ENCODE measurements around the gene CFAP54.
A peak's percentile ranks its signal among the peaks of the same experiment; 100 is the strongest.
"Not testable (repeated sequence)": the region's sequence is repeated elsewhere in the genome, so short reads cannot be mapped to it uniquely, and the experiment has no call there.

The CFAP54 gene
- 0.62 to 1.9 reads per million in 2 donors for total RNA-seq

DNA sequence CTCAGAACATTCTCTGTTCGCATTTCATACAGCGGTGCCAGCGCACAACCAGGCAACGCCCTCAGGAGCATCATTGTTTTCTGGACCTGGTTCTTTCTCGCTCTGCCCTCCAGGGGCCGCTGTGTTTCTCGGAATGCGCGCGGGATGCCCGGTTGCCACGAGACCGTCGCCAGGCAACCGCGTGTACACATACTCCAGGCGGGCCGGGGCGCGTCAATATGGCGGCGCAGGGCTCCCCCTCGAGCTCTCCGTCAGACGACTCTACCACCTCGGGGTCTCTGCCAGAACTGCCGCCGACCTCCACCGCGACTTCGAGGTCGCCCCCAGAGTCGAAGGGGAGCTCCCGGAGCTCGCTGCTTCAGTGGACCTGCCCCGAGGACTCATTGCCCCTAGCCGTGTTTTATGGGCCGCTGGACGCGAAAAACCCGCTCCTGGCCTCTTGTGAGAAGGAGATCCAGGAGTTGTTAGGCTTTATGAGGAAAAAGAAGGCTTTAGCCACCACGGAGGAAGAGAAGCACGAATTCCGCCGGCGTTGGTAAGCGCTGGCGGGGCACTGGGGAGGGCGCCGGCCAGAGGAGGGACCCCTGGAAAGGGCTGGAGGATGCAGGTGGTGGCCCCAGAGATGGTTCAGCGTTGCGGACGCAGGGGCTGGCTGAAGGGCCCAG is at the start of gene CFAP54:
CFAP54 (plus strand) TSS at position 186 of the 665 bp plus-strand sequence; CDS start at position 219, 33 bp downstream.
- peak; percentile 87 to 95 (median 92) for DNase-seq

- DNase-seq: peak in 2 of 5 experiments; percentile 52 to 65
These were observed 47.6 kb upstream of the CFAP54 start for GRCh38 chr12:96441816-96442215.

DNA sequence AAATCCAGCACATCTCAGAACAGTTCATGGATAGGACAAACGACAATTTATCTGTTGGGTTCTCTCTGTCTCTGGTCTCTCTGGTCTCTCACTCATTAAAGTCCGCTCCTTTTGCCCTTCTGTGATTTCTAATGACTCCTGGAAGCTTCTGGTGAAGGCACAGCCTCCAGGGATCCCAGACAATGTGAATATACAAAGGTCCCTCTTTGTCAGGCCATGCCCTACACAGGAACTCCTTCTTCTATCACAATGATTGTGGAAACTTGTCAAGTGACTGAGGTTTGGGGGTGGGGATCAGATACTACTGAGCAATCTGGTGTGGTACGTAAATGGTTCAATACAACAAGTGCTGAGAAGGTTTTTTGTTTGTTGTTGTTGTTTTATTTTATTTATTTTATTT is 46.5 kb upstream of the CFAP54 start:
- no peak for DNase-seq

- no peak for DNase-seq
These were observed 45.0 kb upstream of the CFAP54 start for GRCh38 chr12:96444399-96444798.

DNA sequence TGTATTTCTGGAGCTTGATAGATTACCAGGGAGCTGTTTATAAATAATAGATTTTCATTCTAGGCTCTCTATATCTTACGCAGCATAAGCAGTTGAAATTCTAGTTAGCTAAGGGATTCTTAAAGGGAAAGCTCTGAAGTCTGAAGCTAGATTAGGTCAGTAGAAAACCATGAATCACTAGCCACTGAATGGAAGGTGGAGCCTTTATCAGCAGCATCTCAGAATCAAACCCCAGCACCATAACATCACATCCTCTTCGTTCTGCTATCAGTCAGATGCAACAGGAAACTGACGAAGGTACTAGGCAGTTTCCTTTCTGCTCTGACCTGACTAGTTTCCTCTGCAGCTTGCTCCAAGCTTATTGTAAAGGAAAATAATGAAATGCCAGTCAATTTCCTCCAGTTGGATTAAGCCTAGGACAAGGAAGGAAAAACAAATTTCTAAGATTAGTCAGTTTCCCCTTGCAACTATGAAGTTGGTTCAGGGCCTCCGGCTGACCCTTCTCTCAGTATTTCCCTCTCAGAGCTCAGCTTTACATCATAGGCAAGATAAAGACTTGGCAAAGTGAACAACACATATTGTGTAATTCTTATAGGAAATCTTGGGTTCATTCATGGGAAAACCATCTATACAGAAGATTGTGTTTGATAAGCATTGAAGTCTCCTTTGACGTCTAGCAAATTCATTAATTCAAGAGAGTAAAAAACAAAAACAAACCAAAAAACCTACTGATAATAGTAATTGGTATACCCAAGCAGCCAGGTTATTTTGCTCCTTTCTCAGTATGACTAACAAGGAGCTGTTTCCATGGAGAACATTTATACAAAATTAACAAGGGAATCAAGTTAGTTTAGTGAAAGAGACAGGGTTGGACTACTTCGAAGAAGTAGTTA is 43.4 kb upstream of the CFAP54 start:
- peak in 4 of 5 experiments; percentile 20 to 98 (median 65) for DNase-seq

- DNase-seq: no peak
These were observed 42.1 kb upstream of the CFAP54 start for GRCh38 chr12:96447256-96447655.

DNA sequence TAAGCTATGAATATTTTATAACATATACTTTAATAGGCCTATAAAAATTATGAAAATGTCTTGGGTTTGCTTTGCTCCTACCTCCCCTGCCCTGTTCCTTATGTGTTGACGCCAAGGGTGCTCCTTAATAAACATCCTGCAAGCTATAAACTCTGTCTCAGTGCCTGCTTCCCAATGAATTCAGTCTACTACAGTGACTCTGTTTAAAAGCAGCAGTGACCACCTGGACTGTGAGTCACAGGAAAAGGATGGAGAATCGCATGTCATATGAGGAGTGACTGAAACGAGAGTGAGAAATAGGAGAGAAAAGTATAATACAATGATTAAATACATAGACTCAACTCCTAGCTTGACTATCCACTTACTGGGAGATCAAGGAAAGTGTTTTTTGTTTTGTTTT is 41.1 kb upstream of the CFAP54 start:
- DNase-seq: no peak

DNA sequence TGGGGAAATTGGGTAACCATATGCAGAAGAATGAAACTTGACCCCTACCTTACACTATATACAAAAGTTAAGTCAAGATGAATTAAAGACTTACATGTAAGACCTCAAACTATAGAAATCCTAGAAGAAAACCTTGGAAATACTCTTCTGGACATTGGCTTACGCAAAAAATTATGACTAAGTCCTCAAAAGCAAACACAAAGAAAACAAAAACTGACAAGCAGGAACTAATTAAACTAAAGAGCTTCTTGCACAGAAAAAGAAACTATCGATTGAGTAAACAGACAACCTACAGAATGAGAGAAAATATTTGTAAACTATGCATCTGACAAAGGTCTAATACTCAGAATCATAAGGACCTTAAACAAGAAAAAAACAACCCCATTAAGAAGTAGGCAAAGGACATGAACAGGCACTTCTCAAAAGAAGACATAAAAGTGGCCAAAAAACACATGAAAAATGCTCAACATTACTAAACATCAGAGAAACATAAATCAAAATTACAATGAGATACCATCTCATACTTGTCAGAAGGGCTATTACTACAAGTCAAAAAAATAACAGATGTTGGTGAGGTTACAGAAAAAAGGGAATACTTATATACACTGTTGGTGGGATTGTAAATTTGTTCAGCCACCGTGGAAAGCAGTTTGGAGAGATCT is 37.0 kb upstream of the CFAP54 start:
- no peak for DNase-seq

- DNase-seq: no peak
These were observed 35.0 kb upstream of the CFAP54 start for GRCh38 chr12:96454396-96454795.

DNA sequence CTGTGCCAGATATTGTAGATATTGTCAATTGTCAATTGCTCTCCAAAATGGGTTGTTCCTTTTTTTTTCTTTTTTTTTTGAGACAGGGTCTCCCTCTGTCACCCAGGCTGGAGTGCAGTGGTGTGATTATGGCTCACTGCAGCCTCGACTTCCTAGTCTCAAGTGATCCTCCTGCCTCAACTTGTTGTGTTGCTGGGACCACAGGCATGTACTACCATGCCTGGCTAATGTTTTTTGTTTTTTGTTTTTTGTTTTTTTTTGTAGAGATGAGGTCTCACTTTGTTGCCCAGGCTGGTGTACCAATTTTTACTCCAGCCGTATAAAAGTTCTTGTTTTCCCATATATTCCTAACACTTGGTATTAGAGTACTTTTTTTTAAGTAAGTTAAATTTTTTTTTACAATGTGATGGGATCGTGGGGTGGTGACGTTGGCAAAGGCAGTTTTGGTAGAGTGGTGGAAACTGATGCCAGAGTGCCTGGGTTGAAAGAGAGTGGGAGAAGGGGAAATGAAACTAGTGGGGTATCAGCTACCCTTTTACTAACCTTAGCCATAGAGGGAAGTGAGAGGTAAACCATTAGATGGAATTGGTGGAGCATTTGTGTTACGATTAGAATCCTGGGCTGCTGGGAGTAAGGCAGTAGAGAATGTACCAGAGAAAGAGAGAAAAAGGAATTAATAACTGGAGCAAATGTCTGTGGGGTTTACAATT is 33.0 kb upstream of the CFAP54 start:
- no peak for DNase-seq

- no peak for DNase-seq
These were observed 32.0 kb upstream of the CFAP54 start for GRCh38 chr12:96457191-96457930.

GRCh38 chr12:96459281-96459680 is 30.1 kb upstream of the CFAP54 start:
- not testable (repeated sequence) for DNase-seq

GRCh38 chr12:96462571-96463280 is 26.7 kb upstream of the CFAP54 start:
- DNase-seq: no peak

DNA sequence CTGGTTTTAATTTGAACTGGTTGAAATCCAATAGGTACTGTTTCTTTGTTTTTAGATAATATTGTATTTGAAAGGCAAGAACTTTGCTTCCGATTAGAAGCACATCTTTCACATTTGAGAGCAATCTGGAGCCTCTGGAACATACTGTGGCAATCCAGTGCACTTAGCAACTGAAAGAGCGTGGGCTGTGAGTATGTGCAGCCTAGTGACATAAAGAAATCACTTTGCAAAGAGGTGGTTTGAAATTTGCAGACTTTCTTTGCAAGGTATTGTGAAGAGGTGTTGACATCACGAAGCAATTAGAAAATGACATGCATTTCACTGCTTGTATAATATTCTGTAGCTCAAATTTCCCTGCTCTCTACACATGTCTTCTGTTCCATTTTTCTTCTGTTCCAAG is 23.5 kb upstream of the CFAP54 start:
- no peak for DNase-seq

- no peak for DNase-seq
These were observed 22.2 kb upstream of the CFAP54 start for GRCh38 chr12:96466939-96467751.

GRCh38 chr12:96471368-96472050 is 17.9 kb upstream of the CFAP54 start:
- DNase-seq: no peak

GRCh38 chr12:96472384-96472783 is 17.0 kb upstream of the CFAP54 start:
- DNase-seq: no peak

GRCh38 chr12:96473394-96474093 is 15.8 kb upstream of the CFAP54 start:
- peak in 1 of 5 experiments; percentile 63 for DNase-seq

DNA sequence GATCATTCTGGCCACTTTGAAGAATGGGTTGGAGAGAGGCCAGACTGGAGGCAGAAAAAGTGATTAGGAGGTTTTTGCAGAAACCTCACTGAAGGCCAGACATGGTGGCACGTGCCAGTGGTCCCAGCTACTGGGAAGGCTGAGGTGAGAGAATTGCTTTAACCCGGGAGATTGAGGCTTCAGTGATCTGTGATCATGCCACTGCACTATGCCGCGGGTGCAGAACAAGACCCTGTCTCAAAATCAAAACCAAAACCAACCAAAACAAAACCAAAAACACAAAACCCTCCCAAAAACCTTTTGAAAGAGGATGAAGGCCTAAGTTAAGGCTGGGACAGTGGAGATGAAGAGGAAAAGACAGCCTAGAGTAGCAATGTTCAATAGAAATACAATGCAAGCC is 15.2 kb upstream of the CFAP54 start:
- DNase-seq: no peak

Data from T-helper 2 cell (primary cell).